Epithelial cell of prostate (primary cell): ENCODE measurements around the gene MMP24.
A peak's percentile ranks its signal among the peaks of the same experiment; 100 is the strongest.

Experiments used
- DNase-seq: peaks from one replicate; pipeline ENCODE4 v3.0.0-alpha.2; 2011; ENCODE audit warnings: low read depth, low spot score
- H3K27ac ChIP-seq: fragments of 450-650 bp; 2 replicates; pipeline ENCODE4 v1.5.1; 2017; ENCODE audit warnings: mild to moderate bottlenecking

The MMP24 gene

DNA sequence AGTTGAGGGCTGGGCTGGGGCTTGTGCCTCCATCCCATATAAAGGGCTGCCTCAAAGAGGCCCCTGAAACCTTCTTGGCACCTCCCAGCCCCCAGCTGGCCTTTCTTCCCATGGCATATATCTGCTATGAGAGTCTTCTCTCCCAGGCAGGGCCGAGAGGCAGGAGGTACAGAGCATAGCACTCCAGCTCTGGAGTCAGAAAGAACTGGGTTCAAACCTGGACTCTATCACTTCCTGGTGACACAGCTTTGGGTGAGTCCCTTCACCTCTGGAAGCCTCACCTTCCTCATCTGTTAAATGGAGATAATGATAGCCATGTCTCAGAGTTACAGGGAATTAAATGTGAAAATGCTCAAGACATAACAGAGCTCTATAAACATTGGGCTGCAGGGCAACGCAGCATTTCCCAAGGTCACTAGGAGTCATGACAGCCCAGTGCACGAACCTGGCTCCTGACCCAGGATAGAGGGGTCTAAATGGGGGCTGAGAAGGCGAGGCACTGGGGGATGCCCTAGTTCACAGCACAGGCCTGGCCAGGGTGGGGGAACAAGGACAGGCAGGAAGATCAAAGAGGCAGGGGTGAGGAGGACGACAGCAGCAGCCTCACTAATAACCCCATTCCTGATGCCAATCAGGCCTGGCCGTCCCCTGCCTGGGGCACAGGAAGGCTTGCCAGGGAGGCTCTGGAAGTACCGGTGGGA, 63.8 kb downstream of the MMP24 start:
- no peak for DNase-seq
- no peak overlapping the region for H3K27ac ChIP-seq

DNA sequence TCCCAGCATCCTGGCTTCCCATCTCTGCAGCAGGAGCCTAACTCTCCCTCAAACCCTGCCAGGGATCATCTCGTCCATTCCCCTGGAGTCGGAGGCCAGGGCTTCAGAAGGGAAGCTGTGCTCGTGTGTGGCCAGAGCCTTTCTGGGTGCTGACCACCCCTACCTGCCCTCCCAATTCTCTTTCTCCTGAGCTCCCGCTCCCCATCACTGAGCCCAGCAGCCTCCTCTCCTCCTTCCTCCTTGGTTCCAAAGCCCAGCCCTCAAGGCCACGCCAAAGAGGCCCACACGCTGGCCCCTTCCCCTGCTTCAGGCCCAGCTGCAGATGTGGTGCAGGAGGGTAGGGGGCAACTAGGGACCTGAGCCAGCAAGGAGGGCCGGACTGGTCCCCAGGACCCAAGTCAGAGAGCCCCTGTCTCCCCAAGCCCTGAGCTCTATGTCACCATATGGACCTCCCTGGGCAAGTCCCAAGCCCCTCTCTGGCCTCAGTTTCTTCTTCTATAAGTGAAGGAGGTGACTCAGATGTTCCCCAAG, 64.5 kb downstream of the MMP24 start:
- H3K27ac ChIP-seq, result no peak overlapping the region
- DNase-seq, result no peak

DNA sequence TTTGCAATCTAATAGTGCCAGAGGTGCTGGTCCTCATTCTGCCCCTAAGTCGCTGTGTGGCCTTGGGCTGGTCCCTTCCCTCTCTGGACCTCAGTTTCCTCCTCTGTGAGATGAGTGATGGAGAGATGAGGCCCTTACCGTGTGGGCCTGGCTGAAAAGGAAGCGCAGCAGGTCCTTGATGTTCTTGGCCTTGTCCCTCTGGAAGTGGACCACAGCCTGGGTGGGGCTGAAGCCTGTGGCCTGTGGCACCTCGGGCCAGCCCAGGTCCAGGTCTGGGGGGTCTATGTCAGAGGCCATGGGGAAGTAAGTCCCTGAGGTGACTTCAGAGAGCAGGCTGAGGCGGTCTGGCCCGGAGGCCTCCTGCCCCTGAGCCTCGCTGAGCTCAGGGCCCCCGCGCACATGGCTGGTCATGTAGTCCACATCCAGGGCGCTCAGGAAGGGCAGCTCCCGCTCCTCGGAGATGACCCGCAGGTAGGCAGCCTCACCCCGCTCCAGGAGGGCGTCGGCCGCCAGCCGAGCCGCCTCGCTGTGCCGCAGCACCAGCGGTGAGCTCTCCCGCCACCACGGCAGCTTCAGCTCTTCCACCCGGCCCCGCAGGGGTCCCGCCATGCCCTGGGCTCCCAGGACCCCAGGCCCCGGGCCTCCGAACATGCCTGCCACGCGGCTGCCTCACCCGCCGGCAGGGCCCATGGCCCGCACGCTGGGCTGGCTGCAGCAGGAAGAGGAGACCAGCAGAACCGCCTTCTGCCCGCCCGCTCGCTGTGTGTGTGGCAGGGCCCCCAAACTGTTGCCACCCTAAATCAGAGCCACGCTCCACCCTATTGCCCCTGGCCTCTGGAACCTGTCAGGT, 65.4 kb downstream of the MMP24 start, which contains the start of gene FAM83C:
FAM83C (minus strand) TSS at position 772 of the 850 bp plus-strand sequence; CDS start at position 651, 121 bp downstream.
- DNase-seq, result no peak
- H3K27ac ChIP-seq, result no peak within 1 kb of the TSS

DNA sequence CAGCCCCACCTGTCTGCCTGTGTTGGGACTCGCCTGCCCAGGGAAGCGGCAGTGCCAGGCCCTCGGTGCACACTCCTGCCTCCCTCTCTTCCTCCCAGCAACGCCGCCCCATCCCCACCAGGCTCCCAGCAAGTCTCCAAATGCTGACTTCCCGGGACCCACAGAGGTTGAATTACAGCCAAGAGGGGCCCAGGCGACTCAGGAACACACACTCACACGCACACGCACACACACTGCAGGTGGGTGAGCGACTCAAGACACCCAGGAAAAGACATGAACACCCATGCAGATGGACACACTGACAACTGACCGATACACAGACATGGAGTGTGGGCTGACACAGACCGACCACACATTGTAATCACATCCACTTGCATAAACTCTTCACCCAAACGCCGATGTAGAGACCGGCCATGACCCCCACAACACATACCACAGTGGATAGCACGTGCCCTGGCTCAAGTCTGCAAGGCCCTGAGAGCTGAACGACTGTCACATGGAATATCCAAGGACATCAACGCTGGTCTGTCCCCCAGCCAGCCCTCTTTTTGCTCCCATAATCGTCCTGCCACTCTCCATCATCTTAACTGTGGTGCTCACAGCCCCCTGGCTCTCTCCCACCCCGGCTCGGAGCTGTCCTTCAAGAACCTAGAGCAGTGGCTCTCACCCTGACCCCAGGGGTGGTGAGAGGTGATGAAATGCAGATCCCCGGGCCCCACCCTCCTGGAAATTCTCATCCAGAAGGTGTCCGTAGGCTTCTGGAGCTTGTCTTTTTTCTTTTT, 66.2 kb downstream of the MMP24 start:
- no peak overlapping the region for H3K27ac ChIP-seq
- no peak for DNase-seq

DNA sequence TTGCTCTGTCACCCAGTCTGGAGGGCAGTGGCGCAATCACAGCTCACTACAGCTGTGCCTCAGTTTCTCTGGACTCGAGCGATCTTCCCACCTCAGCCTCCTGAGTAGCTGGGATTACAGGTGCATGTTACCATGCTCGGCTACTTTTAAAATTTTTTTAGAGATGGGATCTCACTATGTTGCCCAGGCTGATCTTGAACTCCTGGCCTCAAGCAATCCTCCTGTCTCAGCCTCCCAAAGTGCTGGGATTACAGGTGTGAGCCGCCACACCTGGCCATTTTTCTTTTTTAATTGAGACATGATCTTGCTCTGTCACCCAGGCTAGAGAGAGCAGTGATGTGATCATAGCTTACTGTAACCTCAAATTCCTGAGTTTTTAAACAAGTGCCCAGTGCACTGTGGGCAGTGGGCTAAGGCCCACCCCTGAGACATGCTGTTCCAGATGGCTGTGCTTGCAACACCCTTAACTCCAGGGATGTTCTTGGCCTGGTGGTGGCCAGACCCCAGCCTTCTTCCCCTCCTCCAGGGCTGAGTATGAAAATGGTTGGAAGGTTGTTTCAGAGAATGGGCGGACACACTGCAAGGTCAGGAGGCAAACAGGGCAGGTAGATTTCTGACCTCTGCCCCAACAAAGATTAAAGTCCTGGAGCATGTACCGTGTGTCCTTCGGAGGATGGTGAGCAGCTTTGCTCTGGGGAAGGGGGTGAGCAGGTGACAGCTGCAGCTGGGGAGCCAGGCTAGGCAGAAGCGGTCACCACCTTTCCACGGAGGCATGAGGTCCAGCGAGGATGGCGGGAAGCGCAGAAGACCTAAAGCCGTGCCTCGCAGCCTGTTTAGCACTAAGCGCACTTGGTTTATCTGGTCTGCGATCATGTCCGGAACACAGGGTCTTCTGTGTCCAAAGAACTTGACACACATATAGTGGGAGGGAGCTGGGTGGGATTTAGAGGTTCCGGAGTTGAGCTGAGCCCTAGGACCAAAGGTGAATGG, 67.1 kb downstream of the MMP24 start:
- no peak for DNase-seq
- H3K27ac ChIP-seq, result no peak overlapping the region

DNA sequence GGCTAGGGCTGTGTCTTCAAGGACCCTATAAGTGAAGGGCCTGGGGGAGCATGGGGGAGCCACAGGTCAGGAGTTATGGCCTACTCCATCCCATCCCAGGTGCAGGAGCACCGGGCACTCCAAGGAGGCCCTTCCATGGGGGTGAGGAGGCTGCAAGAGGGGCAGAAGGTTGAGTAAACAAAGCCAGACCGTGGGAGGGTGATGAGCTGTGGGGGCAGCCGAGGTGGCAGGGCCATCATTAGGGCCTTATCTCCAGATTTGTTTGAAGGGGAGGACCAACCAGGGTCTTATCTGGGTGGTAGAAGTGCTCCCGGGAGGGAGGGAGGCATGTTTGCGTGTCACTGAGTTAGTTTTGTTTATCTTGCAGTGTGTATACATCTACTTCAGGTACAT, 67.8 kb downstream of the MMP24 start:
- no peak for DNase-seq
- no peak overlapping the region for H3K27ac ChIP-seq

DNA sequence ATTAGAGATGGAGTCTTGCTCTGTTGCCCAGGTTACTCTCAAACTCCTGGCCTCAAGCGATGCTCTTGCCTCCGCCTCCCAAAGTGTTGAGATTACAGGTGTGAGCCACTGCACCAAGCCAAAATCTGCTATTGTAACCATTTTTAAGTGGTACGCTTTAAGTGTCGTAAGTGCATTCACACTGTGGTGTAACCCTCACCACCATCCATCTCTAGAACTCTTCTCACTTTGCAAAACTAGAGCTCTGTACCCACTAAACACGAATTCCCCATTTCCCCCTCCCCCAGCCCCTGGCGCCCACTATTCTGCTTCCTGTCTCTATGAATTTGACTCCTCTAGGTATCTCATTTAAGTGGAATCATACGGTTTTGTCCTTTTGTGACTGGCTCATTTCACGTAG, 68.6 kb downstream of the MMP24 start:
- H3K27ac ChIP-seq, result no peak overlapping the region
- no peak for DNase-seq

DNA sequence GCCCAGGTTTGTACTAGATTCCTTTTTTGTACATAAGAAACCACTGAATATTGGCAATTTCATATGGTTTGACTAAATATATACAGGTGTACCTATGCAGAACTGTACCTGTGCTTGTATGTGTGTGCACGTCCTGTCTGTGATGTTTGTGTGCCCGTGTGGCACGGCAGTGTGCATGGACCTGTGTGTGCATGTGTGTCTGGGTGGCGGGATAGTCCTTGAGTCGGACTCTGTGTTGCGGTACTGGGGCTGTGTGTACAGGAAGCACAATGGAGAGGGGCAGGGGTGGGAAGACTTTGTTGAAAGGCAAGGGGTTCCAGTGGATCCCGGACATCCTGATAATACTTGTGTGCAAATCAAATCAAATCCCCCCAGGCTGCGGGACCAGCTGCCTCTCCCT, 69.2 kb downstream of the MMP24 start:
- DNase-seq, result no peak
- H3K27ac ChIP-seq, result no peak overlapping the region

DNA sequence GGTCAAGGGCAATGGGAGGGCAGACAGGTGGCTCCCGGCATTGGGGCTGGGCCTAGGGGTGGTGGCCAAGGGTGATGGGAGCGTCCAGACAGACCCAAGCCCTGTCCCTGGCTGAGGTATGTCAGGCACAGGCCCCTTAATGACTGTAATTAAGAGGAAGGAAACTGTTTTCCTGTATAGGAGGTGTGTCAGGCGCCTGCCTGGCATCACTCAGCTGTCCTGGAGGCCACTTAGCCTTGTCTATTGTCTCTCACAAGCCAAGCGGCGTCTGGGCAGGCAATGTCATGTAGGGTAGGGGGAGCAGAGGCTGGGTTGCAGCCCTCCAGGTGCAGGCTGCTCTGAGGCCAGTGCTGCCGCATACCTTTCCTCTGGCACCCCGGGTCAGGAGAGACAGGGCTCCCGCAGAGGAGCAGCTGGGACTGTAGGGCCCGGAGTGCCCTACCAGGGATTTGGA, 69.6 kb downstream of the MMP24 start:
- DNase-seq, result no peak

DNA sequence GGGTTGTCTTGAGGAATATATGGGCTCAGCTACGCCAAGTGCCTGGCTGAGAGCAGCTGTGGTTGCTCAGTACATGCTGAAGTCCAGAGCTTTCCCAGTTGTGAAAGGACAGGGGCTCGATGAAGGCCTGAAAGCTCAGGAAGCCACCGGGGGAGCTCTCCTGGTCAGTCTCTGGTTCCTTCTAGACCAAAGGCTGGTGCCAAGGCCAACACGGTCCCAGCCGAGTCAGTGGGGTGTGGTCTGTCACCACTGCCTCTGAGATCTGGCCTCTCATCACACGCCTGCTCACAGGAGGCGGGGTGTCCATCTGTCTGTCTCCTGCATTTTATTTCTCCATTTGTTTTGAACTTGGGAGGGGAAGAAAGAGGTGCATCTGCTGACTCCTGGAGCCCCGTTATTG, 70.7 kb downstream of the MMP24 start:
- no peak for DNase-seq
- peak overlapping the region; percentile 27 for H3K27ac ChIP-seq

More for the DNA sequence above, 69.6 kb downstream of the MMP24 start:
- H3K27ac ChIP-seq, result no peak overlapping the region

DNA sequence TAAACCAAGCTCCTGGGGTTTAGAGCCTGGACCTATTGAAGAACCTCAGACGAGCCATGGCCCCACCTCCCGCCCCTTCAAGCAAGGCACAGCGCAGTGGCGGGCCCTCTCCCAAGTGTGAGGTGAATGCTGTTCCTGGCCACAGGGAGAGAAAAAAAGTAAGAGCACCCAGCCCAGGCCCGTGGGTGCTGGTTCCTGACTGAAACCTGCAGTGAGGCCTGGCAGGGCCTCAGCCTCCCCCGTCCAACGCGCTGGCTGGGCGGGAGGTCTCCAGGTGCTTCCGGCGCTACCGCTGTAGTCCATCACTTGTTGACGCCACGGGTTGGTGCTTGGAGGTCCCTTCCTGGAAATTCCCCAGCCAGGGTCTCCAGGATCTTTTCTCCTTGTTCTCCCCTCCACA, 71.2 kb downstream of the MMP24 start:
- DNase-seq, result no peak
- peak overlapping the region; percentile 27 for H3K27ac ChIP-seq

DNA sequence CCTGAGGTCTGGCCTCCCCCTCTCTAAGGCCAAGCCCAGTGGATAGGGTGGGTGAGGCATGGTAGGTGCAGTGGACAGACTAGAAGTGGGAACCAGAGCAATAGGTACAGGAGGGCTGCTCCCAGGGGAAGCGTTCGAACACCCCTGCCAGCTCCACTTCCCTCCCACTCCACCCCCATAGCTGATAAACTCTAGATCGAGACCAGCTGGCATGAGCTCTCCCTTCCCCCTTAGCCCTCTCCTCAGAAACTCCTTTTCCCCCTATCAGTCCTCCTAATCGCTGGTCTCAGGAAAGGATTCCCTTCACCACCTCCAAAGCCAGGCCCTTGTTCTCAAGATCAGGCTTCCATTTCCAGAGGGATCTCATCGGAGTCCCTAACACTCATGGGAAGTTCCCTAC, 71.8 kb downstream of the MMP24 start:
- no peak for DNase-seq
- no peak overlapping the region for H3K27ac ChIP-seq

DNA sequence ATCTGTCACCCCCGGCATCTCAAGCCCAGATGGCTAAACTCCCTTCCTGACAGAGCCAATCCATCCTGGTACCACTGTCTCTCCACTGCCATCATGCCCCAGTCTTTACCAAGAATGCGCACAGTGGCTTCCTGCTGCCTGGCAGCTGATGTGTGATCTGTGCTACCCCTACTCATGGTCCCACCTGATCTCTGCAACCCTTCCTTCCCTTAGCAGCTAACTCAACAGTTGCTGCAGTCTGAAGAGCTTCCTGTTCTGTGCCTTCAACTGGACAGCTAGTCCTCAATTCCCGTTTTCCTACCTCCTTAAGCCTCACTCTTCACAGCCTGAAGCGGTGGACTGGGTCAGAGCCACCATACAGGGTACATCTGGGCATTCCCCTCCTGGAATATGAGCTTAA, 73.3 kb downstream of the MMP24 start:
- DNase-seq, result no peak
- H3K27ac ChIP-seq, result no peak overlapping the region

DNA sequence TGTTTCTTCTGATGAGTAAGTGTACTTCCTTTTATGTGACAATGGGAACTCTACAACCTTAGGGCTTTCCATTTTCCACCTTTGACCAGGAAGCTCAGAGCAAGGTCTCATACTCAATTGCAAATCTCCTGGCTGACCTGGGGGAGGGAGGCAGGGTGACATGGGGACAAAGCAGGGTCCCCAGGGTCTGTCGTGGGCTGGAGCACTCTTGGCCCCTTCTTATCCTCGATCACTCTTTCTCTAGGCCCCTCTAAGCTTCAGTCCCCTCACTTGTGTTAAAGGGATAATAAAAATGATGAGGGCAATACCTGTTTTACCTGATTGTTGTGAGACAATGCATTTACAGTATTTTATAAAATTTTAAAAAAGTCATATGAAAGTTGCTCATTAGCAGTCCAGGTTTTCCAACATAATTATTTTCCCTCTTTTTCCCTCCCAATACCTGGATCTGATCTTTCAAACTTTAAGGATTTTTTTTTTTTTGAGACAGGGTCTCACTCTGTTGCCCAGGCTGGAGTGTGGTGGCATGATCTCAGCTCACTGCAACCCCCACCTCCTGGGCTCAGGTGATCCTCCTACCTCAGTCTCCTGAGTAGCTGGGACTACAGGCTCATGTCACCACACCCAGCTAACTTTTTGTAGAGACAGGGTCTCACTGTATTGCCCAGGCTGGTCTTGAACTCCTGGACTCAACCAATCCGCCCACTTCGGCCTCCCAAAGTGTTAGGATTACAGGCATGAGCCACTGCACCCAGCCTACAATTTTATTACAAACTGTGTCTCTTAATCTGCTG, 74.2 kb downstream of the MMP24 start:
- no peak overlapping the region for H3K27ac ChIP-seq
- DNase-seq, result no peak

DNA sequence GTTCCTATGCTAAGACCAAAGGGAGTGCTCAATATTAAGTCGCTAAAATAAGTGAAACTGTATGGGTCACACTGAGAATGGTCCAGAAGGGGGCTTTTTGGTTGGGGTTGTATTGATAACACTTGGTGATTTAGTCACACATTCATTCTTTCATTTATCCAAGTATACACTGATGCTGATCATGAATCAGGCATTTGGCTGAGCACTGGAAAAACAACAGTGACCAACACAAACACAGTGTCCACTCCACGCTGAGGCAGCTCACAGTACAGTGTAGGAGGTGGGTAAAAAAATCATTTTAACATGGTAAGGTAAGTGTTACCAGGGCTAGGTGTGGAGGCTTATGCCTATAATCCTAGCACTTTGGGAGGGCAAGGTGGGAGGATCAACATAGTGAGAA, 74.9 kb downstream of the MMP24 start:
- no peak for DNase-seq
- H3K27ac ChIP-seq, result peak overlapping the region; percentile 95

DNA sequence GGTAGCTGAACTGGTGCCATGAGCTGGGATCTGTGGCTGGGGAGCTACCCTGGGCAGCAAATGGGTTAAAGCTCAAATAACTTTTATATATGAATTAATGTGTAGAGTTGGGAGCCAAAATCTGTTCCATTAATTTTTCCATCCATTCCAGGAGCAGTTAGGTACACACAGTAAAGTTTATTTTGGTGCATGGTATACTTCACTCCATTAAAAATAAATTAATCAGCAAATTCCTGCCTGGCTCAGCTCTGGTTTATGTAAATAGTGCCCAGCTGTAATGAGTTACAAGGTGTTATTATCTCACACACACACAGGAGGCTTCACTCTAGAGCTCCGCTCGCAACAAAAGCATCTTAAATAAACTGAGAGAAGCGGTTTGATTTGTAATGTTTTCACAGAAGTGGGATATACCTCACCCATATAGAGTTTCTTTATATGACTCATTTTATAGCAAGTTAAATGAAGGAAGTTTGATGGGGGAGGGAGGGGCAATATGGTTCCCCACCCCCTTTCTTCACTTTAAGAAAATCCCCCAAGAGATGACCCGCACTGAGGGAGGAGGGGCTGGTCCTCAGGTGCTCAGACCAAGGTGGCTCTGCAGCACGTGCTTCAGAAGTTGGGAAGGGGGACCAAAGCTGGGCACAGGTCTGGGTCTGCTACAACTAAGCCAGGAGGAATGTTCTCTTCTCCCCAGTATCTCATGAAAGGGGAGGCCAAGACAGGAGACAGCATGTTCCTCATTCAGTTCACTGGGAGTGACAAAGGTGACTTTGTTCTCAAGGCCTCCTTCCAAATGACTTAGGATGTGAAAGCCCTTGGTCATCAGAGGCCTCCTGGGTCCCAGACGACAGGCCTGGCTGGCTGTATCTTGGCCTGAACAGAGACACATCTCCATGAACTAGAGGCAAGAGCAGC, 76.2 kb downstream of the MMP24 start:
- peak overlapping the region; percentile 95 for H3K27ac ChIP-seq
- DNase-seq, result no peak

DNA sequence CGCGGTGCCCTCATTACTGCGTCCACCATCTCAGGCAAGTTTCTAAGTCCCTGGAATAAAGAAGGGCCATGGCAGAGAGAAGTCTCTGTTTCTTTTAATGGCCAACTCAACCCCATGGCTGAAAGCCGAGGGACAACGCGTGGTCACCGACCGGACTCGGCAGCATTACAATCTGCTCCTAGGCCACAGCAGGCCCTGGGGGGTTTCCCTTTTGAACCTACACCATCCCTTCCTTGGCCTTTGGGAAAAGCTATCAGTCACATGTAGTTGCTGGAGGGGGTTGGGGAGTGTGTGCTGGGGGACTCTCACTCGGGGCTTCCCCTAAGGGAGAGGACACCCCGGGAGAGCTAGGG, 76.9 kb downstream of the MMP24 start:
- peak overlapping the region; percentile 95 for H3K27ac ChIP-seq
- no peak for DNase-seq
